NT2/D1 (cell line): ENCODE measurements around the gene CAMSAP3.

ENCODE experiments used
- DNase-seq: peaks from one replicate; pipeline ENCODE4 v3.0.0-alpha.2; 2011; ENCODE audit warnings: low read depth, low spot score
- H3K27me3 ChIP-seq: 2 replicates; pipeline ENCODE4 v1.6.0; 2011; ENCODE audit warnings: mild to moderate bottlenecking; ENCODE audit not compliant: insufficient read length, insufficient read depth
- H3K36me3 ChIP-seq: 2 replicates; pipeline ENCODE4 v1.6.1; 2011; ENCODE audit warnings: mild to moderate bottlenecking, low read length, mixed read lengths; ENCODE audit not compliant: insufficient read depth, insufficient read length
- H3K4me1 ChIP-seq: 2 replicates; pipeline ENCODE4 v1.5.1; 2011; ENCODE audit not compliant: insufficient read depth, insufficient read length
- H3K4me3 ChIP-seq: 2 replicates; pipeline ENCODE4 v1.5.1; 2011; ENCODE audit warnings: low read depth; ENCODE audit not compliant: insufficient read length
- H3K9ac ChIP-seq: 2 replicates; pipeline ENCODE4 v1.6.0; 2011; ENCODE audit warnings: low read depth; ENCODE audit not compliant: insufficient read length
- H3K9me3 ChIP-seq: 2 replicates; pipeline ENCODE4 v1.5.1; 2011; ENCODE audit warnings: mild to moderate bottlenecking, low read length; ENCODE audit not compliant: insufficient read depth
- SUZ12 ChIP-seq: IDR thresholded peaks from 2 replicates; pipeline ENCODE4 v1.6.1; 2011; ENCODE audit not compliant: insufficient read length, insufficient read depth; ENCODE audit errors: extremely low read depth
- YY1 ChIP-seq: IDR thresholded peaks from 2 replicates; pipeline ENCODE4 v1.6.1; 2011; ENCODE audit not compliant: insufficient read length, insufficient read depth
- ZNF274 ChIP-seq: IDR thresholded peaks from 2 replicates; pipeline ENCODE4 v1.6.1; 2011; ENCODE audit warnings: mild to moderate bottlenecking, low read depth, low read length

The CAMSAP3 gene

DNA sequence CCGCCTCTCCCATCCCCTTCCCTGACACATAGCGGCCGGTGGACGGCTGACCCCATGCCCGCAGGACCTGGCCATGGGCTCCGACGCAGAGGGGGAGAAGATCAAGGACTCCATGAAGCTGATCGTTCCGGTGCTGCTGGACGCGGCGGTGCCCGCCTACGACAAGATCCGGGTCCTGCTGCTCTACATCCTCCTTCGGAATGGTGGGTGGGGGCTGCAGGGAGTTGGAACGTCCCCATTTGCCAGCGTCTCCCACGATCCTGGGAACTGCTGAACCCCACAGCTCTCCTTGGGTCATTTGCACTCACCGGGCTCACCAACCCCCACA, 48.9 kb downstream of the CAMSAP3 start:
- H3K9me3 ChIP-seq = no peaks in the 10 kb centered on the region
- H3K4me3 ChIP-seq = no peak overlapping the region
- peaks cover 42% of the 10 kb centered on the region for H3K36me3 ChIP-seq
- DNase-seq = no peak
- peaks cover 4% of the 10 kb centered on the region for H3K4me1 ChIP-seq
- no peak overlapping the region for H3K9ac ChIP-seq
- no peak for TF ChIP-seq ZNF274
- TF ChIP-seq YY1 = no peak
- TF ChIP-seq SUZ12 = no peak
- no peaks in the 10 kb centered on the region for H3K27me3 ChIP-seq

DNA sequence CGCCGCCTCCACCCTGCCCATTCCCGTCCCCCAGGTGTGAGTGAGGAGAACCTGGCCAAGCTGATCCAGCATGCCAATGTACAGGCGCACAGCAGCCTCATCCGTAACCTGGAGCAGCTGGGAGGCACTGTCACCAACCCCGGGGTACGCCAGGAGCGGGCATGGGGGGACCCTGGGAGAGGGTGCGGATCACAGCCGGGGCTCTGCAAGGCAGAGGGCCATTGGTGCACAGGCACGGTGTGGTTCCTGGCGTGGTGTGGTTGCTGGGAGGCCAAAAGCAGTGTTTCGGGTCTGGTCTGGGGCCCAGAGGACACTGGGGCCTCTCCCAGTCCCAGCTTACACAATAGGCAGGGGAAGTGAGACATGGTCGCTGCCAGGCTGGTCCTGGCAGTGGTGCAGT, 49.5 kb downstream of the CAMSAP3 start:
- no peak overlapping the region for H3K4me3 ChIP-seq
- peaks cover 35% of the 10 kb centered on the region for H3K36me3 ChIP-seq
- H3K4me1 ChIP-seq = peaks cover 4% of the 10 kb centered on the region
- no peak for DNase-seq
- no peaks in the 10 kb centered on the region for H3K9me3 ChIP-seq
- TF ChIP-seq ZNF274 (no peak), YY1 (no peak), SUZ12 (no peak)
- H3K27me3 ChIP-seq = peaks cover 2% of the 10 kb centered on the region
- H3K9ac ChIP-seq = peak overlapping the region; percentile 50

DNA sequence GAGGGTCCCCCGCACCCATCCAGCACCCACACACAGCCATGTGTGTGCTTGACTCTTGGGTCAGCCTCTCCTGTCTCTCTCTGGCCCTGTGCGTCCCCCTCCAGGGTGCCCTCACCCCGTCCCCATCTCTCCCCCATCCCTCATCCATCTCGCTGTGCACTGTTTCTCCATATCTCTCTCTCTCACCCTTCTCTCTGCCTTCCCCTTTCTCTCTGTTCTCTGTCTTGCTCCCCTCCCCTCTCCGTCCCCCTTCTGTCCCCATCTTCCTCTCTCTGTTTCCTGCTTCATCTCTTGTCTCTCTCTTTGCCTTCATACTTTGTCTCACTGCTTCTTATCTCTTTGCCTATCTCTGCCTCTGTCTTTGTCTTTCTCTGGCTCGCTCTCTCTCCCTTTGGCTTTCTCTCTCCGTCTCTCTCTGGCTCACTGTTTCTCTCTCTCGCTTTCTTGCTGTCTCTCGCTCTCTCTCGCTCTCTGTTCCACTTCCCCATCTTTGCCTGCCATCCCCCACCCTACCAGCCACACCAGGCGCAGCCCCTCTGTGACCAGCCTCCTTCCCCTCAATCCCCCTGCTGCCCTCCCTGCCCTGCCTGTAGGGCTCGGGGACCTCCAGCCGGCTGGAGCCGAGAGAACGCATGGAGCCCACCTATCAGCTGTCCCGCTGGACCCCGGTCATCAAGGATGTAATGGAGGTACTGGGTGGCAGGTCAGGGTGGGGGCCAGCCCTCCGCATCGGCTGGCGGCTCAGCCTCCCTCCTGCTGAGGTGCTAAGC, 50.2 kb downstream of the CAMSAP3 start:
- Histone ChIP-seq H3K4me1 (peaks cover 6% of the 10 kb centered on the region), H3K9me3 (no peaks in the 10 kb centered on the region), H3K4me3 (no peak overlapping the region), H3K36me3 (peaks cover 32% of the 10 kb centered on the region), H3K9ac (peak overlapping the region; percentile 50), H3K27me3 (peaks cover 9% of the 10 kb centered on the region)
- TF ChIP-seq YY1 (no peak), SUZ12 (no peak), ZNF274 (no peak)
- no peak for DNase-seq

DNA sequence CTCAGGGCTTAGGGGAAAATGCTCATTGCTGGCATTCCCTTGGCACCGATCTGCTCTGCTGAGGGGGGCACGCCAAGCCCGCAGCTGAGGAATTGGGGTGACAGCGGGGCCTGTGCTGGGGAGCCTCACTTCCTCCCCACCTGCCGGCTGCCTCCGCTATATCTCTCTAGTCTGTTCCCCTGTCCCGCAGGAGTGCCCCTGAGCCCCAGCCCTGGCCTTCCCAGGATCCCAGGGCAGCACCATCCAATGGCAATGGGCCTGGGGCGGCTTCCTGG, 50.7 kb downstream of the CAMSAP3 start:
- TF ChIP-seq SUZ12 = no peak
- no peak for TF ChIP-seq ZNF274
- no peak for TF ChIP-seq YY1
- Histone ChIP-seq H3K4me1 (peaks cover 6% of the 10 kb centered on the region), H3K9me3 (no peaks in the 10 kb centered on the region), H3K27me3 (peaks cover 14% of the 10 kb centered on the region), H3K9ac (no peak overlapping the region), H3K4me3 (no peak overlapping the region), H3K36me3 (peaks cover 32% of the 10 kb centered on the region)
- DNase-seq = no peak

DNA sequence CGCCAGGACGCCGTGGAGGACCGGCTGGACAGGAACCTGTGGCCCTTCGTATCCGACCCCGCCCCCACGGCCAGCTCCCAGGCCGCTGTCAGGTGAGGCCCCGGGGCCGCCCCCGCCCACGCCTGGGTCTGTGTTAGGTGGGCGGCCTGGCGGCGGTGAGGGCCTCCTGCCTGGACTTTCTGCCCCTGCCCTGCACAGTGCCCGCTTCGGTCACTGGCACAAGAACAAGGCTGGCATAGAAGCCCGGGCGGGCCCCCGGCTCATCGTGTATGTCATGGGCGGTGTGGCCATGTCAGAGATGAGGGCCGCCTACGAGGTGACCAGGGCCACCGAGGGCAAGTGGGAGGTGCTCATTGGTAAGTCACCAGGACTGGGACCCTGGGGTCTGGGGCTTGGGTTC, 51.5 kb downstream of the CAMSAP3 start:
- Histone ChIP-seq H3K27me3 (peaks cover 18% of the 10 kb centered on the region), H3K9ac (no peak overlapping the region), H3K4me3 (no peak overlapping the region), H3K9me3 (no peaks in the 10 kb centered on the region), H3K36me3 (peaks cover 32% of the 10 kb centered on the region), H3K4me1 (peaks cover 6% of the 10 kb centered on the region)
- no peak for TF ChIP-seq ZNF274
- no peak for TF ChIP-seq SUZ12
- TF ChIP-seq YY1 = no peak
- no peak for DNase-seq

DNA sequence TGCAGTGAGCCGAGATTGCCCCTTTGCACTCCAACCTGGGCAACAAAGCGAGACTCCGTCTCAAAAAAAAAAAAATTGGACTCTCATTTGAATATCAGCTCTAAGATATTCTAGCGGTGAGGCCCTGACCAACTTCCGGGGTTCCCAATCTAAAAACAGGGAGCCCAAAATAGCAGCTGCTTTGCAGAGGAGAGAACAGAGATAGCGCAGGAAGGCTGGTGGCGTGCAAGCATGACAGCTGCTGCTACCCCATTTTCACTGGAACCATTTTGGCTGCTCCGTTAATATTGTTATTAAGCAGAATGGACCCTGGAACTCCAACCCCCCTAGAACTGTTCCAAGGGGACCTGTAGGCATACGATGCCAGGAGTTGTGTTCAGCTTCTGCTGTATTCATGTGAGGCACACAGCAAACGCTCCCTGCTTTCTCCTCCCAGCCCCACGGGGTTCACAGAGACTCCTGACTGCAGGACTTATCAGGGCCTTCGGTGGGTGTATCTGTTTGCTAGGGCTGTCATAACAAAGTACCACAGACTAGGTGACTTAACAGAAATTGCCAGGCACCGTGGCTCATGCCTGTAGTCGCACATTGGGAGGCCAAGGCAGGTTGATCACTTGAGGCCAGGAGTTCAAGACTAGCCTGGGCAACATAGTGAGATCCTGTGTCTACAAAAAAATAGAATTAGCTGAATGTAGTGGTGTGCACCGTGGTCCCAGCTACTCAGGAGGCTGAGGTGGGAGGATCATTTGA, 52.8 kb downstream of the CAMSAP3 start:
- DNase-seq = no peak

DNA sequence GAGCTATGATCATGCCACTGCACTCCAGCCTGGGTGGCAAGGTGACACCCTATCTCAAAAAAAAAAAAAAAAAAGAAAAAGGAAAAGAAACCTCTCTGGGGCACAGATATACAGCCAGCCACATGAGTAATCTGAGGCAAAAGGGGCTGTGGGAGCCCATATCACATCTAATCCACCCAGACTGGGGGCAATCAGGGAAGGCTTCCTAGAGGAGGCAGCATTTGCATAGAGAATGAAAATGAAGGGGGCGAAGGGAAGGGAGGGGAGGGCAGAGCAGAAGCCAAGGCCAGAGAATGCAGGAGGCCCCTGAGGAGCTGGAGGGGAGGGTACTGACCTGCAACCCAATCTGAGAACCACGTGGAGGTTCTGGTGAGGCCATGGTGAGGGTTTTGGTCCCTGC, 54.5 kb downstream of the CAMSAP3 start:
- TF ChIP-seq YY1 (no peak), ZNF274 (no peak), SUZ12 (no peak)
- H3K36me3 ChIP-seq = peaks cover 17% of the 10 kb centered on the region
- no peak for DNase-seq
- H3K4me1 ChIP-seq = peaks cover 6% of the 10 kb centered on the region
- no peaks in the 10 kb centered on the region for H3K9me3 ChIP-seq
- H3K27me3 ChIP-seq = peaks cover 24% of the 10 kb centered on the region
- H3K4me3 ChIP-seq = no peak overlapping the region
- H3K9ac ChIP-seq = no peak overlapping the region

More for the DNA sequence above, 52.8 kb downstream of the CAMSAP3 start:
- Histone ChIP-seq H3K9ac (no peak overlapping the region), H3K36me3 (peaks cover 27% of the 10 kb centered on the region), H3K27me3 (peaks cover 24% of the 10 kb centered on the region), H3K4me3 (no peak overlapping the region), H3K9me3 (no peaks in the 10 kb centered on the region), H3K4me1 (peaks cover 6% of the 10 kb centered on the region)
- TF ChIP-seq ZNF274 = no peak
- TF ChIP-seq YY1 = no peak
- TF ChIP-seq SUZ12 = no peak
